IMR-90 (cell line): ENCODE data around the gene TMPRSS6. TPM values are rescaled to one million over a fixed set of nuclear protein-coding genes. Genes with fewer than 3 reads are reported as not detected.
A peak's percentile ranks its signal among the peaks of the same experiment; 100 is the strongest.

Source experiments
- ATAC-seq: fragments of 200-7000 bp; cut with Tn5 transposase; 2 replicates; pipeline ENCODE4 v1.9.1; 2020; ENCODE audit warnings: low read depth, mild to moderate bottlenecking, moderate library complexity
- BruUV-seq: library from RNA; stranded (reverse); fragments of 400-500 nt; replicated peaks from 2 replicates; lab custom pipeline; 2021; lab: Mats Ljungman, UMichigan
- CTCF ChIA-PET: fragments of 300-600 bp; formaldehyde crosslinking; extraction: SDS; loops from one replicate; lab custom pipeline; 2021; ENCODE audit warnings: antibody characterized with exemption; lab: Yijun Ruan, JAX
- POLR2A ChIA-PET: fragments of 300-600 bp; sonication (Branson Sonifier 250); formaldehyde crosslinking; loops from one replicate; lab custom pipeline; 2022; ENCODE audit warnings: antibody characterized with exemption; ENCODE audit not compliant: unreplicated experiment; lab: Charles Lee
- DNase-seq: peaks from one replicate; pipeline ENCODE4 v3.0.0; 2013
- H2AFZ ChIP-seq: replicated peaks from 2 replicates; pipeline ENCODE3; 2013; ENCODE audit warnings: low read length, mild to moderate bottlenecking; ENCODE audit not compliant: poor library complexity
- H2AK5ac ChIP-seq: 2 replicates; pipeline ENCODE4 v1.6.1; 2013; ENCODE audit warnings: low read depth, low read length, inconsistent platforms
- H2AK9ac ChIP-seq: replicated peaks from 2 replicates; pipeline ENCODE3; 2013; ENCODE audit warnings: mild to moderate bottlenecking, low read depth, low read length, moderate library complexity; ENCODE audit not compliant: poor library complexity
- H2BK120ac ChIP-seq: 2 replicates; pipeline ENCODE4 v1.6.1; 2013; ENCODE audit warnings: low read depth, low read length, inconsistent platforms
- H2BK15ac ChIP-seq: 3 replicates; pipeline ENCODE4 v1.6.1; 2013; ENCODE audit warnings: low read depth, low read length, inconsistent platforms
- H2BK20ac ChIP-seq: 2 replicates; pipeline ENCODE4 v1.6.1; 2013; ENCODE audit warnings: low read depth, mild to moderate bottlenecking, inconsistent platforms, low read length, moderate library complexity
- H2BK5ac ChIP-seq: 2 replicates; pipeline ENCODE4 v1.6.1; 2013; ENCODE audit warnings: mild to moderate bottlenecking, low read depth, low read length, inconsistent platforms; ENCODE audit not compliant: poor library complexity, severe bottlenecking
- H3K14ac ChIP-seq: replicated peaks from 2 replicates; pipeline ENCODE4 v1.6.1; 2013; ENCODE audit warnings: low read depth, low read length, inconsistent platforms
- H3K18ac ChIP-seq: 2 replicates; pipeline ENCODE4 v1.6.1; 2013; ENCODE audit warnings: low read depth, low read length, control low read depth
- H3K23ac ChIP-seq: 2 replicates; pipeline ENCODE4 v1.6.1; 2013; ENCODE audit warnings: low read depth, low read length, inconsistent platforms
- H3K27ac ChIP-seq: 2 replicates; pipeline ENCODE4 v1.5.1; 2013; ENCODE audit warnings: mild to moderate bottlenecking, control low read depth, low read length; ENCODE audit not compliant: insufficient read depth
- H3K27me3 ChIP-seq: 2 replicates; pipeline ENCODE4 v1.6.1; 2013; ENCODE audit warnings: low read length; ENCODE audit not compliant: control insufficient read depth, insufficient read depth
- H3K36me3 ChIP-seq: 2 replicates; pipeline ENCODE4 v1.6.1; 2013; ENCODE audit warnings: low read length, mixed read lengths; ENCODE audit not compliant: control insufficient read depth, insufficient read depth
- H3K4ac ChIP-seq: 2 replicates; pipeline ENCODE4 v1.6.1; 2013; ENCODE audit warnings: low read depth, low read length, inconsistent platforms
- H3K4me1 ChIP-seq: 2 replicates; pipeline ENCODE4 v1.6.1; 2013; ENCODE audit warnings: low read length, mixed read lengths; ENCODE audit not compliant: control insufficient read depth, insufficient read depth
- H3K4me2 ChIP-seq: 2 replicates; pipeline ENCODE4 v1.6.1; 2013; ENCODE audit warnings: low read depth, mild to moderate bottlenecking, control low read depth, low read length, moderate library complexity
- H3K4me3 ChIP-seq: 2 replicates; pipeline ENCODE4 v1.5.1; 2013; ENCODE audit warnings: low read depth, mild to moderate bottlenecking, control low read depth, low read length, moderate library complexity; ENCODE audit not compliant: insufficient read depth
- H3K56ac ChIP-seq: 2 replicates; pipeline ENCODE4 v1.6.1; 2013; ENCODE audit warnings: low read length, inconsistent platforms; ENCODE audit not compliant: insufficient read depth; ENCODE audit errors: extremely low read depth
- H3K79me1 ChIP-seq, 2 experiments: 2 replicates each; pipeline ENCODE4 v1.6.1; 2013; ENCODE audit warnings: low read length in 2 of 2, inconsistent platforms in 1 of 2, low read depth in 1 of 2
- H3K9ac ChIP-seq: 2 replicates; pipeline ENCODE4 v1.6.1; 2013; ENCODE audit warnings: low read depth, low read length, control low read depth
- H3K9me1 ChIP-seq: 2 replicates; pipeline ENCODE4 v1.6.1; 2013; ENCODE audit warnings: low read length, inconsistent platforms; ENCODE audit not compliant: insufficient read depth
- H3K9me3 ChIP-seq: 2 replicates; pipeline ENCODE4 v1.6.1; 2013; ENCODE audit warnings: low read length; ENCODE audit not compliant: control insufficient read depth, insufficient read depth
- H4K20me1 ChIP-seq: 2 replicates; pipeline ENCODE4 v1.6.1; 2013; ENCODE audit warnings: low read length, inconsistent platforms; ENCODE audit not compliant: insufficient read depth
- H4K5ac ChIP-seq: 2 replicates; pipeline ENCODE4 v1.6.1; 2013; ENCODE audit warnings: mild to moderate bottlenecking, low read depth, low read length, control low read depth
- H4K8ac ChIP-seq, 2 experiments: 2 replicates each; pipeline ENCODE4 v1.6.1; 2013; ENCODE audit warnings: low read depth in 2 of 2, low read length in 2 of 2, control low read depth in 1 of 2, inconsistent platforms in 1 of 2
- H4K91ac ChIP-seq: 2 replicates; pipeline ENCODE4 v1.6.1; 2013; ENCODE audit warnings: low read depth, low read length, inconsistent platforms; ENCODE audit not compliant: insufficient read depth
- CEBPB ChIP-seq: IDR thresholded peaks from 2 replicates; pipeline ENCODE4 v1.6.1; 2012; ENCODE audit warnings: low read depth, low read length, improper control_type of control experiment
- RCOR1 ChIP-seq: IDR thresholded peaks from 2 replicates; pipeline ENCODE4 v1.6.1; 2012; ENCODE audit warnings: mild to moderate bottlenecking, low read length, improper control_type of control experiment; ENCODE audit not compliant: insufficient replicate concordance
- WGBS, 2 experiments: methylation state at CpG; one replicate each; pipeline versions ENCODE4 v1.1.5 to v1.1.7; 2013; ENCODE audit warnings: missing lambda C conversion rate in 2 of 2; ENCODE audit not compliant: insufficient read length in 1 of 2; ENCODE audit errors: extremely low coverage in 2 of 2; 5-methylcytosine and 5-hydroxymethylcytosine counted together
- dilution Hi-C: fragments of 300-500 bp; cut with HindIII; formaldehyde crosslinking; loops from one replicate; pipeline ENCODE4 v1.14.3; 2018; ENCODE audit warnings: low sequenced_read_pairs; ENCODE audit not compliant: unreplicated experiment
- in situ Hi-C: fragments of 300-500 bp; cut with MboI; formaldehyde crosslinking; loops from 3 replicates; pipeline ENCODE4 v1.14.3; 2019; ENCODE audit warnings: low sequenced_read_pairs, inconsistent platforms, mixed read lengths
- intact Hi-C: fragments of 100-400 bp; cut with micrococcal nuclease; formaldehyde crosslinking; loops from 2 replicates; pipeline ENCODE4 v1.10.0; 2022
- polyA plus RNA-seq, 3 experiments: library from polyadenylated mRNA; depleted of rRNA; stranded (reverse); fragments of >200 nt; gene quantifications; 2 replicates each; pipeline ENCODE4 v1.2.3, GENCODE V29; 2012; ENCODE audit warnings: low replicate concordance in 1 of 3
- total RNA-seq: library from RNA; depleted of rRNA; stranded (reverse); fragments of >200 nt; gene quantifications from 2 replicates; pipeline ENCODE4 v1.2.3, GENCODE V29; 2012

Gene TMPRSS6
- total and polyA plus RNA-seq, 2 of the 4 experiments (the other 2 are of a cell fraction): not detected

DNA sequence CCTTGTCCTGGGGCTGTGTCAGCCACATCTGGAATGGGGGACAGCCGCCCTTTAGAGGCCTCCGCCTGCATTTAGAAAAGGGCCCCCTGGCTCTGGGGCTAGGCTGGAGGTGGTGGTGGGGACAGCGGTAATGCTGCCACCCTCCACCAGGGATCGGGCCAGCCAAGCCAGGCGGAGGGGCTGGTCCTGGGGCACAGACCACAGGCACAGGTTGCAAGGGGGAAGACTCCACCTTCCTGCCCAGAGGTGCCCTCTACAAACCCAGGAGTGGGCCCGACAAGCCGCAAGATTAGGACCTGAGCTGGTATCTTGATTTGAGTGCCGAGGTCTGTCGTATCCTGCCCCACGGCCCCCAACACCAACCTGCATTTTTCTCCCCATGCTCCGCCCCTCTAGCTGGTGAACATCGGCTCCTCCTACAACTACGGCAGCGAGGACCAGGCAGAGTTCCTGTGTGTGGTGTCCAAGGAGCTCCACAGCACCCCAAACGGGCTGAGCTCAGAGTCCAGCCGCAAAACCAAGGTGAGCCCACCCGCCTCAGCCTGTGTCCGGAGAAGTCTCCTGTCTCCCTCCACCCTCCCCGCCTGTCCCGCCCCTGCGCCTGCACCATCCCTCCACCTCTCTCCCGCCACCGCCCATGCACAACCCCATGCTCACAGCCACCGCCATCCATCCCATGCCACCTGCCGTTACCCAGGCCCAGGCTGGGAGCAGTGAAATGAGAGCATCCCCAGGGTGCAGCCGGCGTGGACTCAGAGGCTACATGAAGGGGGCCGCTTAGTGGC lies 50.4 kb downstream of the TMPRSS6 start:
- no peak overlapping the region for H2AFZ ChIP-seq
- no peaks in the 10 kb centered on the region for H3K4me1 ChIP-seq
- H3K9ac ChIP-seq: no peak overlapping the region
- H2BK15ac ChIP-seq: no peak overlapping the region
- no peaks in the 10 kb centered on the region for H3K27me3 ChIP-seq
- peaks cover 37% of the 10 kb centered on the region for H3K36me3 ChIP-seq
- ChIA-PET CTCF (no interaction called here), POLR2A (no interaction called here)
- BruUV-seq: no TSS peak
- no peak overlapping the region for H3K4me3 ChIP-seq
- no peak overlapping the region for H3K27ac ChIP-seq
- no peak overlapping the region for H3K18ac ChIP-seq
- dilution Hi-C loops (no loop called here), intact Hi-C loops (no loop called here), in situ Hi-C loops (no loop called here)
- no peak overlapping the region for H2BK120ac ChIP-seq
- H2BK5ac ChIP-seq: no peak overlapping the region
- H4K20me1 ChIP-seq: no peaks in the 10 kb centered on the region
- H2AK5ac ChIP-seq: no peak overlapping the region
- H4K91ac ChIP-seq: no peak overlapping the region
- no peak overlapping the region for H4K5ac ChIP-seq
- no peak overlapping the region for H3K4ac ChIP-seq
- H3K14ac ChIP-seq: no peak overlapping the region
- no peak overlapping the region for H3K4me2 ChIP-seq
- DNase-seq (no peak), ATAC-seq (no peak)
- no peak overlapping the region for H3K23ac ChIP-seq
- TF ChIP-seq RCOR1 (no peak), CEBPB (no peak)
- H3K9me3 ChIP-seq: no peaks in the 10 kb centered on the region
- H3K79me1 ChIP-seq: no peaks in the 10 kb centered on the region
- peak overlapping the region; percentile 16 for H2AK9ac ChIP-seq
- H3K9me1 ChIP-seq: no peaks in the 10 kb centered on the region
- WGBS, 2 experiments: 94% methylated on average over 10 of the region's 28 CpGs; no CpG with 5 or more reads in 1 of the 2 experiments
- H2BK20ac ChIP-seq: no peak overlapping the region
- no peak overlapping the region for H4K8ac ChIP-seq
- no peak overlapping the region for H3K56ac ChIP-seq
